ENCODE data around the gene SCUBE2. TPM values are rescaled to one million over a fixed set of nuclear protein-coding genes. Genes with fewer than 3 reads are reported as not detected.

The SCUBE2 gene
- total RNA-seq, 2 donors from 2014 or later: 69.8 to 149 TPM

- Histone ChIP-seq H3K4me3 (no peak overlapping the region), H3K27me3 (replicated peaks; ENCODE audit: insufficient read depth) (peaks cover 2% of the 10 kb centered on the region), H3K9me3 (no peaks in the 10 kb centered on the region), H3K27ac (no peak overlapping the region), H3K4me1 (replicated peaks) (no peaks in the 10 kb centered on the region), H3K36me3 (no peaks in the 10 kb centered on the region)
- DNase-seq (ENCODE audit: low spot score): no peak
- TF ChIP-seq POLR2AphosphoS5 (IDR thresholded peaks at IDR 0.05) (no peak), CTCF (IDR thresholded peaks at IDR 0.05) (no peak), POLR2A (IDR thresholded peaks at IDR 0.05) (no peak)
- 88% methylated on average over 9 of the region's 9 CpGs for WGBS
- intact Hi-C loops (cut with DNase I): no loop called here
Observed at GRCh38 chr11:9022961-9023680, 68.3 kb downstream of the SCUBE2 start.

GRCh38 chr11:9020916-9021315, 70.5 kb downstream of the SCUBE2 start:
- no peaks in the 10 kb centered on the region for H3K9me3 ChIP-seq
- H3K27ac ChIP-seq: no peak overlapping the region
- DNase-seq (ENCODE audit: low spot score): no peak
- H3K36me3 ChIP-seq: no peaks in the 10 kb centered on the region
- no peak overlapping the region for H3K4me3 ChIP-seq
- H3K27me3 ChIP-seq (replicated peaks; ENCODE audit: insufficient read depth): peaks cover 2% of the 10 kb centered on the region
- no peaks in the 10 kb centered on the region for H3K4me1 ChIP-seq (replicated peaks)
- TF ChIP-seq POLR2AphosphoS5 (IDR thresholded peaks at IDR 0.05) (no peak), CTCF (IDR thresholded peaks at IDR 0.05) (no peak), POLR2A (IDR thresholded peaks at IDR 0.05) (no peak)
- intact Hi-C loops (cut with DNase I): no loop called here
- 61% methylated on average over 8 of the region's 8 CpGs for WGBS

- Histone ChIP-seq H3K9me3 (no peaks in the 10 kb centered on the region), H3K4me3 (no peak overlapping the region), H3K27ac (no peak overlapping the region), H3K36me3 (no peaks in the 10 kb centered on the region), H3K4me1 (replicated peaks) (no peaks in the 10 kb centered on the region), H3K27me3 (replicated peaks; ENCODE audit: insufficient read depth) (peaks cover 2% of the 10 kb centered on the region)
- WGBS: 90% methylated on average over 6 of the region's 6 CpGs
- TF ChIP-seq POLR2AphosphoS5 (IDR thresholded peaks at IDR 0.05) (no peak), CTCF (IDR thresholded peaks at IDR 0.05) (no peak), POLR2A (IDR thresholded peaks at IDR 0.05) (no peak)
- intact Hi-C loops (cut with DNase I): no loop called here
- no peak for DNase-seq (ENCODE audit: low spot score)
Observed at GRCh38 chr11:9019861-9020260, 71.5 kb downstream of the SCUBE2 start.

GRCh38 chr11:9017773-9018172, 73.6 kb downstream of the SCUBE2 start:
- no peaks in the 10 kb centered on the region for H3K36me3 ChIP-seq
- no peaks in the 10 kb centered on the region for H3K9me3 ChIP-seq
- WGBS: 85% methylated on average over 5 of the region's 5 CpGs
- TF ChIP-seq POLR2A (IDR thresholded peaks at IDR 0.05) (no peak), POLR2AphosphoS5 (IDR thresholded peaks at IDR 0.05) (no peak), CTCF (IDR thresholded peaks at IDR 0.05) (no peak)
- intact Hi-C loops (cut with DNase I): loop anchor here (2.0 kb wide), 1 partner anchor 119 kb away; no protein-coding TSS in a partner anchor
- no peak overlapping the region for H3K27ac ChIP-seq
- no peak for DNase-seq (ENCODE audit: low spot score)
- peaks cover 2% of the 10 kb centered on the region for H3K27me3 ChIP-seq (replicated peaks; ENCODE audit: insufficient read depth)
- no peak overlapping the region for H3K4me3 ChIP-seq
- H3K4me1 ChIP-seq (replicated peaks): no peaks in the 10 kb centered on the region
